C4-2B (cell line): Measurements from ENCODE around the gene CD34.

ENCODE experiments used
- H3K27ac ChIP-seq: fragments of 450-650 bp; 2 replicates; pipeline ENCODE4 v1.5.1; 2017
- ZFX ChIP-seq: fragments of 450-650 bp; IDR thresholded peaks from 2 replicates; pipeline ENCODE4 v1.6.1; 2017
- TF ChIP-seq, protein P1 (sequence below): fragments of 450-650 bp; conservative IDR thresholded peaks from 2 replicates; pipeline ENCODE4 v1.5.1; 2017; ENCODE audit warnings: mild to moderate bottlenecking

CD34 gene

DNA sequence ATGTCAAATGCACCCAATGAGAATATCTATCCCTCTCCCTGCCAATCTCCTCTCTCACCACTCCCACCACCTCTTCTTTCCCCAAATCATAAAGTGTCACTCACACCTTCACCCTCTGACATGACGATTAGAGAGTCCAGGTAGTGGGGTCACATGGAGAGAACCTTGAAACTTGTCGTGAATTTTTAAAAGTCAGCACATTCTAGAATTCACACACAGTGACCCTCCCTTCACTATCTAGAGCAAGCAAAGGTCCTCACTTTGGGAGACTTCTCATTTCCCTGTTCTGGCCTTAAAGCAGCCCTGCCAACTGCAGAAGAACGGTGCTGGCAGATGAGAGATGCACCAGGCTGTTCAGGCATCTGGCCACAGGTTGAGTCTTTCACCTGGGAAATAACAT lies 61.9 kb downstream of the CD34 start:
- TF ChIP-seq, protein P1, sequence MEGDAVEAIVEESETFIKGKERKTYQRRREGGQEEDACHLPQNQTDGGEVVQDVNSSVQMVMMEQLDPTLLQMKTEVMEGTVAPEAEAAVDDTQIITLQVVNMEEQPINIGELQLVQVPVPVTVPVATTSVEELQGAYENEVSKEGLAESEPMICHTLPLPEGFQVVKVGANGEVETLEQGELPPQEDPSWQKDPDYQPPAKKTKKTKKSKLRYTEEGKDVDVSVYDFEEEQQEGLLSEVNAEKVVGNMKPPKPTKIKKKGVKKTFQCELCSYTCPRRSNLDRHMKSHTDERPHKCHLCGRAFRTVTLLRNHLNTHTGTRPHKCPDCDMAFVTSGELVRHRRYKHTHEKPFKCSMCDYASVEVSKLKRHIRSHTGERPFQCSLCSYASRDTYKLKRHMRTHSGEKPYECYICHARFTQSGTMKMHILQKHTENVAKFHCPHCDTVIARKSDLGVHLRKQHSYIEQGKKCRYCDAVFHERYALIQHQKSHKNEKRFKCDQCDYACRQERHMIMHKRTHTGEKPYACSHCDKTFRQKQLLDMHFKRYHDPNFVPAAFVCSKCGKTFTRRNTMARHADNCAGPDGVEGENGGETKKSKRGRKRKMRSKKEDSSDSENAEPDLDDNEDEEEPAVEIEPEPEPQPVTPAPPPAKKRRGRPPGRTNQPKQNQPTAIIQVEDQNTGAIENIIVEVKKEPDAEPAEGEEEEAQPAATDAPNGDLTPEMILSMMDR: no peak
- no peak for TF ChIP-seq ZFX
- H3K27ac ChIP-seq: peak overlapping the region; percentile 42; the same call in 1 of the 2 replicates

GRCh38 chr1:207848234-207848633 lies 62.7 kb downstream of the CD34 start:
- peak overlapping the region; percentile 67 for H3K27ac ChIP-seq

DNA sequence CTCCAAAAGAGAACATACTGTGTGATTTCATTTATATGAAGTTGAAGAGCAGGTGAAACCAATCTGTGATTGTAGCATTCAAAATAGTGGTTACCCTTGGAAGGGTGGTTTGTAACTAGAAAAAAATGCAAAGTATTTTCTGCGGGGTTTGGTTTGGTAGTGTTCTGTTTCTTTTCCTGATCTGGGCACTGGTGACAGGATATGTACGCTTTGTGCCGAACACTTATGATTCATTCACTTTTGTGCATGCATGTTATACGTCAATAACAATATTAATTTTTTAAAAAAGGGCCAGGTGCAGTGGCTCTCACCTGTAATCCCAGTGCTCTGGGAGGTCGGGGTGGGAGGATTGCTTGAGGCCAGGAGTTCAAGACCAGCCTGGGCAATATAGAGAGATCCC lies 63.8 kb downstream of the CD34 start:
- peak overlapping the region; percentile 67 for H3K27ac ChIP-seq
- TF ChIP-seq, protein P1: no peak
- TF ChIP-seq ZFX: no peak

More at GRCh38 chr1:207848234-207848633, 62.7 kb downstream of the CD34 start:
- TF ChIP-seq, protein P1: no peak
- no peak for TF ChIP-seq ZFX

- no peak overlapping the region for H3K27ac ChIP-seq
- TF ChIP-seq, protein P1: no peak
- TF ChIP-seq ZFX: no peak
These were observed 65.8 kb downstream of the CD34 start for GRCh38 chr1:207845109-207845508.

- H3K27ac ChIP-seq: no peak overlapping the region
These were observed 66.6 kb downstream of the CD34 start for GRCh38 chr1:207844371-207844770.

DNA sequence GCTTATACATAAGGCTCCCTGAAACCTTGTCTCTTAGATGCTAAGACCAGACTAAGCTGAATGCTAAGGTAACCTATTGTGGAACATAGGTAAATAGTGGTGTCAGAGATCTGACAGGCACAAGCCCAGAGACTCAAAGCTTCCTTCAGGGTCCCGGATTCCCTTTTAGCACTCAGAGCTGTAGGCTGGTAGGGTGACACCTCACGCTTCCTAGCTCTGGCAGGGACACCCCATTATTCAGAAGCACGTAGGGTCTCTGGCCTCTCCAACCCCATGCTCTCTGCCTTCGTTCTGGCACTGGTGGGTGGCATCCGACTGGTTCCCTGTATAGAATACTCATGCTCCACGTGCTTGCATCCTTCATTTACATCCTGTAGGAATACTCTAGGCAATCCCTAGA lies 68.4 kb downstream of the CD34 start:
- TF ChIP-seq ZFX: no peak
- TF ChIP-seq, protein P1: no peak
- no peak overlapping the region; the same call in 1 of the 2 replicates for H3K27ac ChIP-seq

More at GRCh38 chr1:207844371-207844770, 66.6 kb downstream of the CD34 start:
- TF ChIP-seq, protein P1: no peak
- TF ChIP-seq ZFX: no peak

GRCh38 chr1:207841901-207842300 lies 69.0 kb downstream of the CD34 start:
- peak overlapping the region; percentile 45 for H3K27ac ChIP-seq
- TF ChIP-seq, protein P1: no peak
- no peak for TF ChIP-seq ZFX
